ENCODE data around the gene CHRM5. TPM values are rescaled to one million over a fixed set of nuclear protein-coding genes. Genes with fewer than 3 reads are reported as not detected.

The CHRM5 gene
- total and polyA plus RNA-seq, 2 donors (not counting 1 experiment from before 2014, with no cell fraction given) = not detected

GRCh38 chr15:34084086-34084485 lies 115.8 kb downstream of the CHRM5 start:
- Mint-ChIP-seq H3K27ac (no peak overlapping the region), H3K4me3 (no peak overlapping the region), H3K4me1 (no peaks in the 10 kb centered on the region), H3K9me3 (ENCODE audit: insufficient read depth) (no peaks in the 10 kb centered on the region), H3K27me3 (no peaks in the 10 kb centered on the region)
- POLR2A ChIA-PET = no interaction called here
- Histone ChIP-seq H3K4me3 (ENCODE audit: control extremely low read depth in 1 of 5, extremely low read depth in 1 of 5, insufficient read depth in 1 of 5, low read depth in 2 of 5, low read length in 4 of 5) (no peak overlapping the region), H3K27me3 (replicated peaks in 1 of 4; ENCODE audit: control extremely low read depth in 1 of 4, control insufficient read depth in 3 of 4, insufficient read depth in 4 of 4, low read length in 3 of 4) (no peaks in the 10 kb centered on the region), H3K36me3 (replicated peaks in 1 of 2; ENCODE audit: control extremely low read depth in 1 of 2, control insufficient read depth in 1 of 2, extremely low read depth in 1 of 2, insufficient read depth in 2 of 2, low read length in 1 of 2) (peaks cover 14 to 42% of the 10 kb centered on the region in 2 experiments), H3K4me1 (ENCODE audit: control insufficient read depth in 2 of 2, insufficient read depth in 2 of 2, low read length in 2 of 2) (no peaks in the 10 kb centered on the region), H3K79me2 (ENCODE audit: control insufficient read depth, insufficient read depth, low read length) (no peaks in the 10 kb centered on the region), H3K4me2 (replicated peaks; ENCODE audit: low read depth, low read length, poor library complexity, severe bottlenecking) (no peak overlapping the region), H3K9me3 (ENCODE audit: control extremely low read depth in 1 of 3, control insufficient read depth in 2 of 3, insufficient read depth in 1 of 3, low read length in 2 of 3) (no peaks in the 10 kb centered on the region), H4K20me1 (ENCODE audit: control insufficient read depth, insufficient read depth, low read length, poor library complexity, severe bottlenecking) (no peaks in the 10 kb centered on the region), H3K27ac (ENCODE audit: low read length in 2 of 2) (no peak overlapping the region), H2AFZ (ENCODE audit: insufficient read depth, low read depth, low read length, poor library complexity, severe bottlenecking) (no peak overlapping the region), H3K9ac (ENCODE audit: low read length) (no peak overlapping the region)
- intact Hi-C loops (cut with micrococcal nuclease) = no loop called here
- DNase-seq = no peak
- CTCF ChIA-PET = no interaction called here
- WGBS (ENCODE audit: insufficient coverage) = 95% methylated on average over 7 of the region's 7 CpGs
- TF ChIP-seq CTCF (IDR thresholded peaks at IDR 0.05) (no peak), EZH2 (IDR thresholded peaks at IDR 0.05; ENCODE audit: borderline replicate concordance, insufficient read depth, low read depth, low read length, poor library complexity, severe bottlenecking) (no peak)
- no peak for ATAC-seq (ENCODE audit: low read depth)

GRCh38 chr15:34085746-34086145 lies 117.4 kb downstream of the CHRM5 start:
- no peak overlapping the region for H3K4me2 ChIP-seq (replicated peaks; ENCODE audit: low read depth, low read length, poor library complexity, severe bottlenecking)
- Mint-ChIP-seq H3K27ac (no peak overlapping the region), H3K4me3 (no peak overlapping the region), H3K27me3 (no peaks in the 10 kb centered on the region), H3K4me1 (peaks cover 3% of the 10 kb centered on the region), H3K9me3 (ENCODE audit: insufficient read depth) (no peaks in the 10 kb centered on the region)
- H2AFZ ChIP-seq (ENCODE audit: insufficient read depth, low read depth, low read length, poor library complexity, severe bottlenecking) = no peak overlapping the region
- no peak overlapping the region for H3K9ac ChIP-seq (ENCODE audit: low read length)
- H3K79me2 ChIP-seq (ENCODE audit: control insufficient read depth, insufficient read depth, low read length) = no peaks in the 10 kb centered on the region
- H4K20me1 ChIP-seq (ENCODE audit: control insufficient read depth, insufficient read depth, low read length, poor library complexity, severe bottlenecking) = no peaks in the 10 kb centered on the region
- ChIA-PET POLR2A (interaction anchor here (0.7 kb wide), 1 partner anchor 502 kb away, joined by 9 read pairs; no protein-coding TSS in a partner anchor), CTCF (interaction anchor here (0.6 to 1.0 kb wide), 2 partner anchors 117 to 126 kb away, joined by 3 to 4 read pairs; no protein-coding TSS in a partner anchor)
- H3K27me3 ChIP-seq (replicated peaks in 1 of 4; ENCODE audit: control extremely low read depth in 1 of 4, control insufficient read depth in 3 of 4, insufficient read depth in 4 of 4, low read length in 3 of 4) = no peaks in the 10 kb centered on the region
- 88% methylated on average over 1 of the region's 2 CpGs for WGBS (ENCODE audit: insufficient coverage)
- no peaks in the 10 kb centered on the region for H3K9me3 ChIP-seq (ENCODE audit: control extremely low read depth in 1 of 3, control insufficient read depth in 2 of 3, insufficient read depth in 1 of 3, low read length in 2 of 3)
- TF ChIP-seq EZH2 (IDR thresholded peaks at IDR 0.05; ENCODE audit: borderline replicate concordance, insufficient read depth, low read depth, low read length, poor library complexity, severe bottlenecking) (no peak), CTCF (IDR thresholded peaks at IDR 0.05) (no peak)
- no peak overlapping the region for H3K27ac ChIP-seq (ENCODE audit: low read length in 2 of 2)
- DNase-seq = no peak
- no peak overlapping the region for H3K4me3 ChIP-seq (ENCODE audit: control extremely low read depth in 1 of 5, extremely low read depth in 1 of 5, insufficient read depth in 1 of 5, low read depth in 2 of 5, low read length in 4 of 5)
- peaks cover 14 to 52% of the 10 kb centered on the region in 2 experiments for H3K36me3 ChIP-seq (replicated peaks in 1 of 2; ENCODE audit: control extremely low read depth in 1 of 2, control insufficient read depth in 1 of 2, extremely low read depth in 1 of 2, insufficient read depth in 2 of 2, low read length in 1 of 2)
- intact Hi-C loops (cut with micrococcal nuclease) = no loop called here
- no peak for ATAC-seq (ENCODE audit: low read depth)
- H3K4me1 ChIP-seq (ENCODE audit: control insufficient read depth in 2 of 2, insufficient read depth in 2 of 2, low read length in 2 of 2) = no peaks in the 10 kb centered on the region

Measured in B cell (primary cell).